Effector memory CD4-positive, alpha-beta T cell (primary cell): Measurements from ENCODE around the gene CAMSAP3.

ENCODE experiments used
- DNase-seq, 3 donors: peaks; one replicate each; pipeline ENCODE4 v3.0.0-alpha.2; 2020
- H3K27ac ChIP-seq: 2 replicates; pipeline ENCODE4 v1.7.0; 2013; ENCODE audit warnings: mild to moderate bottlenecking, low read length, moderate library complexity; ENCODE audit not compliant: insufficient read depth, poor library complexity, severe bottlenecking
- H3K27me3 ChIP-seq: replicated peaks from 2 replicates; pipeline ENCODE4 v1.7.0; 2013; ENCODE audit warnings: mild to moderate bottlenecking, low read length; ENCODE audit not compliant: insufficient read depth, control insufficient read depth, poor library complexity, severe bottlenecking
- H3K36me3 ChIP-seq: 2 replicates; pipeline ENCODE4 v1.7.0; 2013; ENCODE audit warnings: mild to moderate bottlenecking, low read length, moderate library complexity; ENCODE audit not compliant: control insufficient read depth, insufficient read depth
- H3K4me1 ChIP-seq: 2 replicates; pipeline ENCODE4 v1.7.0; 2013; ENCODE audit warnings: low read length, mild to moderate bottlenecking; ENCODE audit not compliant: control insufficient read depth, insufficient read depth, poor library complexity, severe bottlenecking
- H3K4me3 ChIP-seq: 2 replicates; pipeline ENCODE4 v1.7.0; 2013; ENCODE audit warnings: low read length, low read depth, mild to moderate bottlenecking; ENCODE audit not compliant: insufficient read depth, poor library complexity, severe bottlenecking
- H3K9me3 ChIP-seq: 2 replicates; pipeline ENCODE4 v1.7.0; 2013; ENCODE audit warnings: mild to moderate bottlenecking, low read length, moderate library complexity; ENCODE audit not compliant: control insufficient read depth
- total RNA-seq, 3 donors: gene quantifications; one replicate each; lab custom pipeline; 2026; lab: John Stamatoyannopoulos, UW

The CAMSAP3 gene, protein sequence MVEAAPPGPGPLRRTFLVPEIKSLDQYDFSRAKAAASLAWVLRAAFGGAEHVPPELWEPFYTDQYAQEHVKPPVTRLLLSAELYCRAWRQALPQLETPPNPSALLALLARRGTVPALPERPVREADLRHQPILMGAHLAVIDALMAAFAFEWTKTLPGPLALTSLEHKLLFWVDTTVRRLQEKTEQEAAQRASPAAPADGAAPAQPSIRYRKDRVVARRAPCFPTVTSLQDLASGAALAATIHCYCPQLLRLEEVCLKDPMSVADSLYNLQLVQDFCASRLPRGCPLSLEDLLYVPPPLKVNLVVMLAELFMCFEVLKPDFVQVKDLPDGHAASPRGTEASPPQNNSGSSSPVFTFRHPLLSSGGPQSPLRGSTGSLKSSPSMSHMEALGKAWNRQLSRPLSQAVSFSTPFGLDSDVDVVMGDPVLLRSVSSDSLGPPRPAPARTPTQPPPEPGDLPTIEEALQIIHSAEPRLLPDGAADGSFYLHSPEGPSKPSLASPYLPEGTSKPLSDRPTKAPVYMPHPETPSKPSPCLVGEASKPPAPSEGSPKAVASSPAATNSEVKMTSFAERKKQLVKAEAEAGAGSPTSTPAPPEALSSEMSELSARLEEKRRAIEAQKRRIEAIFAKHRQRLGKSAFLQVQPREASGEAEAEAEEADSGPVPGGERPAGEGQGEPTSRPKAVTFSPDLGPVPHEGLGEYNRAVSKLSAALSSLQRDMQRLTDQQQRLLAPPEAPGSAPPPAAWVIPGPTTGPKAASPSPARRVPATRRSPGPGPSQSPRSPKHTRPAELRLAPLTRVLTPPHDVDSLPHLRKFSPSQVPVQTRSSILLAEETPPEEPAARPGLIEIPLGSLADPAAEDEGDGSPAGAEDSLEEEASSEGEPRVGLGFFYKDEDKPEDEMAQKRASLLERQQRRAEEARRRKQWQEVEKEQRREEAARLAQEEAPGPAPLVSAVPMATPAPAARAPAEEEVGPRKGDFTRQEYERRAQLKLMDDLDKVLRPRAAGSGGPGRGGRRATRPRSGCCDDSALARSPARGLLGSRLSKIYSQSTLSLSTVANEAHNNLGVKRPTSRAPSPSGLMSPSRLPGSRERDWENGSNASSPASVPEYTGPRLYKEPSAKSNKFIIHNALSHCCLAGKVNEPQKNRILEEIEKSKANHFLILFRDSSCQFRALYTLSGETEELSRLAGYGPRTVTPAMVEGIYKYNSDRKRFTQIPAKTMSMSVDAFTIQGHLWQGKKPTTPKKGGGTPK
- total RNA-seq: 0.17 to 1.0 (median 0.39) reads per million in 3 donors

DNA sequence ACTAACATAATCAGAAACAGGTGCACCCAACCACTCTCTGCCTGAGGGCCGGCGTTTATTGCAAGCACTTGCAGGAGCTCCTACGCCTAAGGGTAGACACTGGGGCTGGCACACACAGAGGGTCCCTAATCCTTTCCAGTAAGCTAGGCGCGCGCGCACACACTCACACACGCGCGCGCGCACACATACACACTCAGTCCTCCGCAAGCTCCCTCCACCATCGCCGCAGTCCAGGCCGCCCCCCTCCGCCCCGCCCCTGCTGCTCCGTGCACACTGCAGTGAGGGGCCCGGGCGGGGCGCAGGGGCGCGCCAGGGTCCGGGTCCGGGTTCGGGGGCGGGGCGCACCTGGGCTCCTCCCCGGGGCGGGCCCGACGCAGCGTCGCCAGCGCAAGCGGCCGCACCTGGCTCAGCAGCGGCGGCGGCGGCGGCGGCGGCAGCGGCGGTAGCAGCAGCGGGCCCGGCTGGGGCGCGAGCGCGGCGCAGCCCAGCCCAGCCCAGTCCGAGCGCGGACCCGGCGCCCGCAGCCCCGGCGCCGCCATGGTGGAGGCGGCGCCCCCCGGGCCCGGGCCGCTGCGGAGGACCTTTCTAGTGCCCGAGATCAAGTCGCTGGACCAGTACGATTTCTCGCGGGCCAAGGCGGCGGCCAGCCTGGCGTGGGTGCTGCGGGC is at the start of gene CAMSAP3:
CAMSAP3 (plus strand) TSS at position 398 of the 668 bp plus-strand sequence; CDS start at position 538, 140 bp downstream.
- peaks cover 8% of the 10 kb centered on the region for H3K4me1 ChIP-seq
- H3K9me3 ChIP-seq: no peaks in the 10 kb centered on the region
- no peak within 1 kb of the TSS for H3K4me3 ChIP-seq
- H3K27me3 ChIP-seq: peaks cover 19% of the 10 kb centered on the region
- H3K27ac ChIP-seq: no peak within 1 kb of the TSS
- no peaks in the 10 kb centered on the region for H3K36me3 ChIP-seq
- DNase-seq: no peak

DNA sequence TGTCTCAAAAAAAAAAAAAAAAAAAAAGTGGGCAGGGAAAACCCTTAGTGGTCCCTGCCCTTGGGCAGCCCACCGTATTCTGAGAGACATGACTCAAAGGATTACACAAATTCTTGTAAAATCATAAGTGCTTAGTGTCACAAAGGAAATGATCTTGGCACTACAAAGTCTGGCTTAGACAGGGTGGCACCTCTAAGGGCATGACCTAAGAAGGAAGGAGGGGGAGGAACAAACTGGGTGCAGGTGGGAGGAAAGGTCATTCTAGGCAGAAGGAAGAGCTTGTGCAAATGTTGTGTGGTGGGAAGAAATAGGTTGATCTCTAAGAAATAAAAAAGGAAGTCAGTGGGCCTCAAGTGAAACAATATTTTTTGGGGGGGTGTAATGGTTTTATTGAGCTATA is 49.8 kb upstream of the CAMSAP3 start:
- Histone ChIP-seq H3K4me1 (no peaks in the 10 kb centered on the region), H3K9me3 (no peaks in the 10 kb centered on the region), H3K27me3 (no peaks in the 10 kb centered on the region), H3K36me3 (peaks cover 39% of the 10 kb centered on the region), H3K27ac (no peak overlapping the region), H3K4me3 (no peak overlapping the region)
- no peak for DNase-seq

DNA sequence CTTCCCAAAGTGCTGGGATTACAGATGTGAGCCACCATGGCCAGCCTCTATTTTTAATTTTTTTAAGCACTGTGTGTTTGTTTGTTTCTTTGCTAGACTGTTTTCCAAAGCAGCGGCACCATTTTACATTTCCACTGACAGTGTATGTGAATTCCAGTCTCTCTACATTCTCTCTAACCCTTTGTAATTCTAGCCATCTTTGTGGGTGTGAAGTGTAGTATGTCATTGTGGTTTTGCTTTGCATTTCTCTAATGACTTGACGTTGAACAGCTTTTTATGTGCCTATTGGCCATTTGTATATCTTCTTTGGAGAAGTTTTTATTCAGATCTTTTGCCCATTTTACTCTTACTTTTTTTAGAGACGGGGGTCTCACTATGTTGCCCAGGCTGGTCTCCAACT is 48.5 kb upstream of the CAMSAP3 start:
- H3K27ac ChIP-seq: no peak overlapping the region
- no peaks in the 10 kb centered on the region for H3K4me1 ChIP-seq
- no peak overlapping the region for H3K4me3 ChIP-seq
- H3K9me3 ChIP-seq: no peaks in the 10 kb centered on the region
- peaks cover 26% of the 10 kb centered on the region for H3K36me3 ChIP-seq
- H3K27me3 ChIP-seq: no peaks in the 10 kb centered on the region
- DNase-seq: no peak

DNA sequence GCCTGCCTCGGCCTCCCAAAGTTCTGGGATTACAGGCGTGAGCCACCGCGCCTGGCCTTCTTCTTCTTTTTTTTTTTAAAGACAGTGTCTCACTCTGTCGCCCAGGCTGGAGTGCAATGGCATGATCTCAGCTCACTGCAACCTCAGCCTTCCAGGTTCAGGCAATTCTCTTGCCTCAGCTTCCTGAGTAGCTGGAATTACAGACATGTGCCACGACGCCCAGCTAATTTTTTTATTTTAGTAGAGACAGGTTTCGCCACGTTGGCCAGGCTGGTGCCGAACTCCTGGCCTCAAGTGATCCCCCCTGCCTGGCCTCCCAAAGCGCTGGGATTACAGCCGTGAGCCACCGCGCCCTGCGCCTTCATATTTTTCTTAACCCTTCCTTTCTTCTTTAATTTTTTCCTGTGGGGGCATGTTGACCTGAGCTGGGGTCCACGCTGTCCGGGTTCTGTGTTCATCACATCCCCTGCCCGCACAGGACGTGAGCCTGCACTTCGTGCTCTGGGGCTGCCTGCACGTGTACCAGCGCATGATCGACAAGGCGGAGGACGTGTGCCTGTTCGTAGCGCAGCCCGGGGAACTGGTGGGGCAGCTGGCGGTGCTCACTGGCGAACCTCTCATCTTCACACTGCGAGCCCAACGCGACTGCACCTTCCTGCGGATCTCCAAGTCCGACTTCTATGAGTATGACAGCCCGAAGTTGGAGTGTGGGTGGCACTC is 46.1 kb upstream of the CAMSAP3 start:
- no peak for DNase-seq
- peaks cover 25% of the 10 kb centered on the region for H3K36me3 ChIP-seq
- no peak overlapping the region for H3K4me3 ChIP-seq
- no peaks in the 10 kb centered on the region for H3K4me1 ChIP-seq
- H3K27me3 ChIP-seq: no peaks in the 10 kb centered on the region
- no peaks in the 10 kb centered on the region for H3K9me3 ChIP-seq
- H3K27ac ChIP-seq: no peak overlapping the region

DNA sequence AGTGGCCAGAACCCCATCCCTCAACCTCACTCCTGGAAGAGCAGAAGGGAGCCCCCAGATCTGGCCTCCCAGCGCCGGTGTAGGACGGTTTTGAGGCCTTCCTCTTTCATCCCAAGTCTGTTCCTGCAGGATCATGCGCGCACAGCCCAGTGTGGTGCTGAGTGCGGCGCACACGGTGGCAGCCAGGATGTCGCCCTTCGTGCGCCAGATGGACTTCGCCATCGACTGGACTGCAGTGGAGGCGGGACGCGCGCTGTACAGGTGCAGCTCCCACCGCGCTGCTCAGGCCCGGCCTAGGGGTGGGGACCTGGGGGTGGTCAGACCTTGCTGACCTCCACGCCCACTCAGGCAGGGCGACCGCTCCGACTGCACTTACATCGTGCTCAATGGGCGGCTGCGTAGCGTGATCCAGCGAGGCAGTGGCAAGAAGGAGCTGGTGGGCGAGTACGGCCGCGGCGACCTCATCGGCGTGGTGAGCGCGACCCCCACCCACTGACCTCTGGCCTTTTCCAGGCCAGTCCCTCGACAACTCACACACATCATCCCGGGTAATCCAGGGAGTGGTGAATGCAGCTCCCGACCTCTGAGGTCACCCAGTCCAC is 45.4 kb upstream of the CAMSAP3 start:
- Histone ChIP-seq H3K27ac (no peak overlapping the region), H3K36me3 (peaks cover 29% of the 10 kb centered on the region), H3K27me3 (no peaks in the 10 kb centered on the region), H3K4me1 (no peaks in the 10 kb centered on the region), H3K9me3 (no peaks in the 10 kb centered on the region), H3K4me3 (no peak overlapping the region)
- DNase-seq: no peak

DNA sequence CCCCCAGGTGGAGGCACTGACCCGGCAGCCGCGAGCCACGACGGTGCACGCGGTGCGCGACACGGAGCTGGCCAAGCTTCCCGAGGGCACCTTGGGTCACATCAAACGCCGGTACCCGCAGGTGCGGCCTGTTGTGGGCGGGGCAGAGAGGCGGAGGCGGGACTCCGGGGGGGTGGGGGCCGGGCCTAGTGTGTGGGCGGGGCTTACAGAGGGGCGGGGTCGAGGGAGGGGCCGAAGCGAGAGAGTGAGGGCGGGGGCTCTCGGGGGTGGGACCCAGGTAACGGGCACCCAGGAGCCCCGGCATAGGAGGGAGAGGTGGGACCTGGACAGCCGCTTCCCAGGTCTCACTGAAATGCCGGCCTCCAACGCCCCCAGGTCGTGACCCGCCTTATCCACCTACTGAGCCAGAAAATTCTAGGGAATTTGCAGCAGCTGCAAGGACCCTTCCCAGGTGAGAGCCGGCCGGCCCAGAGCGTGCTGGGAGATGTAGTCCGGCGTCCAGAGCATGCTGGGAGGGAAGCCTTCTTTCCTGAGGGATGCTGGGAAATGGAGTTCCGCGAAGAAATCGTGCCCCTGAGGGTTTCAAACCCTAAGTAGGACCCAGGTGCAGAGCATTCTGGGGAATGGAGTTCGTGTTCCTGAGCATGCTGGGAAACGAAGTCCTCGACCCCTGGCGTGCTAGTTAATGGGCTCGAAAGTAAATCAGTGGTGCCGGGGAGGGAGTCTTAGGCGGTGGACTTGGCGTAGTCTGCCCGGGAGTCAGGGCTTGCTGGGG is 44.5 kb upstream of the CAMSAP3 start:
- Histone ChIP-seq H3K9me3 (no peaks in the 10 kb centered on the region), H3K36me3 (peaks cover 36% of the 10 kb centered on the region), H3K27ac (no peak overlapping the region), H3K4me3 (no peak overlapping the region), H3K4me1 (no peaks in the 10 kb centered on the region), H3K27me3 (no peaks in the 10 kb centered on the region)
- DNase-seq: no peak

DNA sequence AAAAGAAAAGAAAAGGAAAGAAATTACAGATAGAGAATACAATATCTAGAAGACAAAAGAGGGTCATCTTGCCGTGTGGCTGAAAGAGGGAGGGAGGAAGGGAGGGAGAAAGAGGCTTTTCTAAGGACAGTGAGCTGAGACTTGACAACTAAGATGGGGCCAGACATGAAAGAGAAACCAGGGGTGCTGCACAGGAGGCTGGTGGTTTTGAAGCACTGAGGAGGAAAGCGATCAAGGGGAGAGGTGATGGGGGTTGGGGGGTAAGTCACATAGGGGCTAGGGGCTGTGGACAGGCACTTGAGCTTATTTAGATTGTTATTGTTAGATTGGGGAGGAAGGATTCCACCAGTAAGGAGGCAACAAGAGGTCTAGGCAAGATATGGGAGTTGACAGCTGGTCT is 42.9 kb upstream of the CAMSAP3 start:
- peaks cover 49% of the 10 kb centered on the region for H3K36me3 ChIP-seq
- H3K4me3 ChIP-seq: no peak overlapping the region
- H3K27me3 ChIP-seq: no peaks in the 10 kb centered on the region
- no peak overlapping the region for H3K27ac ChIP-seq
- no peaks in the 10 kb centered on the region for H3K9me3 ChIP-seq
- DNase-seq: no peak
- no peaks in the 10 kb centered on the region for H3K4me1 ChIP-seq

DNA sequence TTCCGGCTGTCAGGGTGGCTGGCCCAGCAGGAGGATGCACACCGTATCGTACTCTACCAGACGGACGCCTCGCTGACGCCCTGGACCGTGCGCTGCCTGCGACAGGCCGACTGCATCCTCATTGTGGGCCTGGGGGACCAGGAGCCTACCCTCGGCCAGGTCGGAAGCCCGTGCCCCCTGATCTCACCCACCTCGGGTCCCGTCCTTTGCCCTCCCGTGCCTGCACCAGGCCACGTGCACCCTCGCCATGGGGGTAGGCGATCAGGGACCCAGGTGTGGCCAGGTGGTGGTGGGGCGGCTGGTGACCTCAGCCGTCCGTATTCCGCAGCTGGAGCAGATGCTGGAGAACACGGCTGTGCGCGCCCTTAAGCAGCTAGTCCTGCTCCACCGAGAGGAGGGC is 41.1 kb upstream of the CAMSAP3 start:
- peaks cover 61% of the 10 kb centered on the region for H3K36me3 ChIP-seq
- H3K27ac ChIP-seq: no peak overlapping the region
- H3K9me3 ChIP-seq: no peaks in the 10 kb centered on the region
- DNase-seq: no peak
- no peak overlapping the region for H3K4me3 ChIP-seq
- H3K4me1 ChIP-seq: no peaks in the 10 kb centered on the region
- H3K27me3 ChIP-seq: no peaks in the 10 kb centered on the region
